ENCODE measurements around the gene PAF1. TPM values are rescaled to one million over a fixed set of nuclear protein-coding genes. Genes with fewer than 3 reads are reported as not detected.

The PAF1 gene
- total RNA-seq, 1 experiment from 2014 or later, result 53.5 TPM

GRCh38 chr19:39423258-39424086 is 32.6 kb upstream of the PAF1 start:
- intact Hi-C loops (cut with micrococcal nuclease), result no loop called here
- no peak for TF ChIP-seq TCF7L2 (IDR thresholded peaks at IDR 0.05; ENCODE audit: borderline replicate concordance, extremely low read depth, insufficient read depth, insufficient read length)
- TF ChIP-seq RAD21 (IDR thresholded peaks at IDR 0.05; ENCODE audit: low read depth), result no peak
- no peak for TF ChIP-seq CBX3 (IDR thresholded peaks at IDR 0.05; ENCODE audit: low read depth)
- no peak for TF ChIP-seq JUND (IDR thresholded peaks at IDR 0.05)
- ATAC-seq (no peak), DNase-seq (ENCODE audit: low read depth, low spot score) (no peak)
- Histone ChIP-seq H3K9ac (ENCODE audit: low read length) (no peak overlapping the region), H3K27ac (ENCODE audit: low read depth, low read length) (no peak overlapping the region), H3K4me3 (replicated peaks in 1 of 2; ENCODE audit: low read depth in 1 of 2, low read length in 2 of 2) (no peak overlapping the region), H4K20me1 (ENCODE audit: insufficient read depth) (no peaks in the 10 kb centered on the region), H3K9me2 (ENCODE audit: insufficient read depth) (no peaks in the 10 kb centered on the region), H3K79me2 (ENCODE audit: insufficient read depth, low read length) (no peaks in the 10 kb centered on the region), H3K4me2 (ENCODE audit: low read length) (no peak overlapping the region), H3K27me3 (ENCODE audit: insufficient read depth, low read length) (no peaks in the 10 kb centered on the region), H2AFZ (ENCODE audit: low read depth, low read length, poor library complexity, severe bottlenecking) (no peak overlapping the region), H3K36me3 (ENCODE audit: control insufficient read depth in 1 of 2, insufficient read depth in 2 of 2, low read length in 2 of 2) (0 out of 4 replicates have a peak, but pooled peaks cover 0 to 4% of the 10 kb centered on the region in 2 experiments), H3K9me3 (ENCODE audit: control insufficient read depth in 1 of 2, insufficient read depth in 1 of 2, low read depth in 1 of 2, low read length in 2 of 2) (no peaks in the 10 kb centered on the region), H3K4me1 (ENCODE audit: control insufficient read depth in 1 of 2, insufficient read depth in 2 of 2, low read length in 2 of 2) (peaks cover 11% of the 10 kb centered on the region in 2 experiments)
- ChIA-PET RAD21 (ENCODE audit: low non-redundant PET in 1 of 2, low total read pairs in 2 of 2, uncharacterized antibody in 2 of 2, unreplicated experiment in 2 of 2) (no interaction called here), CTCF (no interaction called here), POLR2A (interaction anchor here (0.7 to 6.0 kb wide), 3 partner anchors 13 to 32 kb away, joined by 3 to 33 read pairs (median 4); partner anchors contain the start of genes MED29, PAF1 and RPS16)
- BruUV-seq (replicated peaks), result no TSS peak

DNA sequence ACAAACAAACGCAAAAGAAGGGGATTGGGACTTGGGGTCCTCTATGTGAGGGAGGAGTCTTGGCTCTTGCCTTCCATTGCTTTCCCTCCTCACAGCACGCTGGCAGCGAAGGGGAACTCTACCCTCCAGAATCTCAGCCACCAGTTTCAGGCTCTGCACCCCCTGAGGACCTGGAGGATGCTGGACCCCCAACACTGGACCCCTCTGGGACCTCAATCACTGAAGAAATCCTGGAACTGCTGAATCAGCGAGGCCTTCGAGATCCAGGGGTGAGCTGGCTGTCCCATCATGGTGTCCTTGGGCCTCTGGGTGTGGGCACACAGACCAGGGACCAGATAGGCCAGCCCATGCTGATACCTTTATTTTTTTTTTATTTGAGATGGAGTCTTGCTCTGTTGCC is 31.1 kb upstream of the PAF1 start:
- no peak for DNase-seq (ENCODE audit: low read depth, low spot score)
- 0 out of 4 replicates have a peak, but pooled peaks cover 0 to 4% of the 10 kb centered on the region in 2 experiments for H3K36me3 ChIP-seq (ENCODE audit: control insufficient read depth in 1 of 2, insufficient read depth in 2 of 2, low read length in 2 of 2)
- H3K9ac ChIP-seq (ENCODE audit: low read length), result no peak overlapping the region
- H3K4me2 ChIP-seq (ENCODE audit: low read length), result no peak overlapping the region
- intact Hi-C loops (cut with micrococcal nuclease), result no loop called here
- no peaks in the 10 kb centered on the region for H4K20me1 ChIP-seq (ENCODE audit: insufficient read depth)
- peaks cover 0 to 4% of the 10 kb centered on the region in 2 experiments; a peak in 2 of 4 replicates for H3K4me1 ChIP-seq (ENCODE audit: control insufficient read depth in 1 of 2, insufficient read depth in 2 of 2, low read length in 2 of 2)
- TF ChIP-seq SRF (IDR thresholded peaks at IDR 0.05; ENCODE audit: low read depth), result no peak
- no peak for ATAC-seq
- CTCF ChIA-PET, result no interaction called here
- POLR2A ChIA-PET, result interaction anchor here (3.4 kb wide), 1 partner anchor 14 kb away, joined by 17 read pairs; the partner anchor contains the start of gene RPS16
- H3K9me3 ChIP-seq (ENCODE audit: control insufficient read depth in 1 of 2, insufficient read depth in 1 of 2, low read depth in 1 of 2, low read length in 2 of 2), result no peaks in the 10 kb centered on the region
- no peak overlapping the region for H3K27ac ChIP-seq (ENCODE audit: low read depth, low read length)
- RAD21 ChIA-PET (ENCODE audit: low non-redundant PET in 1 of 2, low total read pairs in 2 of 2, uncharacterized antibody in 2 of 2, unreplicated experiment in 2 of 2), result no interaction called here
- no peaks in the 10 kb centered on the region for H3K27me3 ChIP-seq (ENCODE audit: insufficient read depth, low read length)
- no TSS peak for BruUV-seq (replicated peaks)
- no peak overlapping the region for H2AFZ ChIP-seq (ENCODE audit: low read depth, low read length, poor library complexity, severe bottlenecking)
- H3K9me2 ChIP-seq (ENCODE audit: insufficient read depth), result no peaks in the 10 kb centered on the region
- no peaks in the 10 kb centered on the region for H3K79me2 ChIP-seq (ENCODE audit: insufficient read depth, low read length)
- H3K4me3 ChIP-seq (replicated peaks in 1 of 2; ENCODE audit: low read depth in 1 of 2, low read length in 2 of 2), result no peak overlapping the region
